ENCODE results near the gene CCDC136.

The CCDC136 gene

GRCh38 chr7:128794436-128794835, 2.7 kb downstream of the CCDC136 start:
- TF ChIP-seq CTCF (IDR thresholded peaks at IDR 0.05): no peak
- TF ChIP-seq ZFX (IDR thresholded peaks at IDR 0.05; ENCODE audit: borderline replicate concordance): no peak
- H3K27ac ChIP-seq: no peak overlapping the region

- TF ChIP-seq CTCF (IDR thresholded peaks at IDR 0.05): no peak
- TF ChIP-seq ZFX (IDR thresholded peaks at IDR 0.05; ENCODE audit: borderline replicate concordance): no peak
- no peak overlapping the region for H3K27ac ChIP-seq
Observed at GRCh38 chr7:128795129-128795528, 3.4 kb downstream of the CCDC136 start.

- no peak for TF ChIP-seq ZFX (IDR thresholded peaks at IDR 0.05; ENCODE audit: borderline replicate concordance)
- TF ChIP-seq CTCF (IDR thresholded peaks at IDR 0.05): no peak
- no peak overlapping the region for H3K27ac ChIP-seq
Observed at GRCh38 chr7:128796327-128796726, 4.6 kb downstream of the CCDC136 start.

- H3K27ac ChIP-seq: no peak overlapping the region
- TF ChIP-seq CTCF (IDR thresholded peaks at IDR 0.05) (no peak), ZFX (IDR thresholded peaks at IDR 0.05; ENCODE audit: borderline replicate concordance) (no peak)
Observed at GRCh38 chr7:128799451-128799850, 7.7 kb downstream of the CCDC136 start.

GRCh38 chr7:128800567-128800966, 8.8 kb downstream of the CCDC136 start:
- no peak for TF ChIP-seq CTCF (IDR thresholded peaks at IDR 0.05)
- no peak for TF ChIP-seq ZFX (IDR thresholded peaks at IDR 0.05; ENCODE audit: borderline replicate concordance)
- no peak overlapping the region for H3K27ac ChIP-seq

GRCh38 chr7:128801003-128801402, 9.2 kb downstream of the CCDC136 start:
- no peak overlapping the region for H3K27ac ChIP-seq
- no peak for TF ChIP-seq ZFX (IDR thresholded peaks at IDR 0.05; ENCODE audit: borderline replicate concordance)

- no peak overlapping the region for H3K27ac ChIP-seq
- TF ChIP-seq CTCF (IDR thresholded peaks at IDR 0.05): no peak
- TF ChIP-seq ZFX (IDR thresholded peaks at IDR 0.05; ENCODE audit: borderline replicate concordance): no peak
Observed at GRCh38 chr7:128801667-128802418, 10.1 kb downstream of the CCDC136 start.

- H3K27ac ChIP-seq: no peak overlapping the region
- TF ChIP-seq ZFX (IDR thresholded peaks at IDR 0.05; ENCODE audit: borderline replicate concordance) (no peak), CTCF (IDR thresholded peaks at IDR 0.05) (no peak)
Observed at GRCh38 chr7:128804484-128804883, 12.7 kb downstream of the CCDC136 start.

Measured in 22Rv1 (cell line).